Neuronal stem cell (in vitro differentiated cells): ENCODE measurements around the gene CGB7.
"Not testable (repeated sequence)": the region's sequence is repeated elsewhere in the genome, so short reads cannot be mapped to it uniquely, and the experiment has no call there.

Experiments
- DNase-seq: peaks from one replicate; pipeline ENCODE4 v3.0.0-alpha.2; 2013; ENCODE audit warnings: low spot score
- H2AFZ ChIP-seq: one replicate; pipeline ENCODE4 v1.6.1; 2013; ENCODE audit warnings: mild to moderate bottlenecking, low read length, inconsistent platforms
- H2AK5ac ChIP-seq: 2 replicates; pipeline ENCODE4 v1.6.1; 2013; ENCODE audit warnings: low read depth, mild to moderate bottlenecking, inconsistent platforms, low read length, moderate library complexity, mixed read lengths
- H2BK120ac ChIP-seq: 2 replicates; pipeline ENCODE4 v1.6.1; 2013; ENCODE audit warnings: low read depth, mild to moderate bottlenecking, inconsistent platforms, low read length, moderate library complexity, mixed read lengths
- H2BK12ac ChIP-seq: one replicate; pipeline ENCODE4 v1.6.1; 2013; ENCODE audit warnings: low read length, inconsistent platforms
- H2BK15ac ChIP-seq: 2 replicates; pipeline ENCODE4 v1.6.1; 2013; ENCODE audit warnings: mild to moderate bottlenecking, low read length, inconsistent platforms, mixed read lengths
- H2BK5ac ChIP-seq: one replicate; pipeline ENCODE4 v1.6.1; 2013; ENCODE audit warnings: inconsistent platforms, mild to moderate bottlenecking, low read length, moderate library complexity
- H3K14ac ChIP-seq: one replicate; pipeline ENCODE4 v1.6.1; 2013; ENCODE audit warnings: low read length, inconsistent platforms
- H3K18ac ChIP-seq: 2 replicates; pipeline ENCODE4 v1.6.1; 2013; ENCODE audit warnings: low read length, inconsistent platforms
- H3K23ac ChIP-seq: 2 replicates; pipeline ENCODE4 v1.6.1; 2013; ENCODE audit warnings: low read depth, mild to moderate bottlenecking, mixed read lengths, low read length, inconsistent platforms; ENCODE audit not compliant: poor library complexity
- H3K27ac ChIP-seq: replicated peaks from 3 replicates; pipeline ENCODE4 v1.5.1; 2013; ENCODE audit warnings: low read length, inconsistent platforms
- H3K27me3 ChIP-seq, 3 experiments: 2 replicates each; pipeline ENCODE4 v1.6.1; 2013; ENCODE audit warnings: low read length in 3 of 3, mild to moderate bottlenecking in 2 of 3, inconsistent platforms in 1 of 3, low read depth in 1 of 3, mixed read lengths in 1 of 3, moderate library complexity in 1 of 3; ENCODE audit not compliant: control insufficient read depth in 3 of 3, insufficient read depth in 3 of 3
- H3K36me3 ChIP-seq, 2 donors: replicated peaks in 1 of 2; 2 replicates each; pipeline ENCODE4 v1.6.1; 2013; ENCODE audit warnings: low read length in 2 of 2; ENCODE audit not compliant: control insufficient read depth in 2 of 2, insufficient read depth in 2 of 2
- H3K4ac ChIP-seq: 2 replicates; pipeline ENCODE4 v1.6.1; 2013; ENCODE audit warnings: inconsistent platforms, mild to moderate bottlenecking, low read length, moderate library complexity
- H3K4me1 ChIP-seq, 2 donors: 1 replicate in 1 of 2; 2 replicates in 1 of 2; pipeline ENCODE4 v1.6.1; 2013; ENCODE audit warnings: low read length in 2 of 2, low read depth in 1 of 2; ENCODE audit not compliant: control insufficient read depth in 2 of 2, insufficient read depth in 1 of 2
- H3K4me2 ChIP-seq: one replicate; pipeline ENCODE4 v1.6.1; 2013; ENCODE audit warnings: mild to moderate bottlenecking, low read length, inconsistent platforms; ENCODE audit not compliant: insufficient read depth, poor library complexity, severe bottlenecking
- H3K4me3 ChIP-seq, 2 donors: 2 replicates each; pipeline ENCODE4 v1.5.1; 2013; ENCODE audit warnings: low read length in 2 of 2, mild to moderate bottlenecking in 2 of 2, inconsistent platforms in 1 of 2, moderate library complexity in 1 of 2
- H3K79me1 ChIP-seq: one replicate; pipeline ENCODE4 v1.6.1; 2013; ENCODE audit warnings: low read depth, mild to moderate bottlenecking, inconsistent platforms, low read length, moderate library complexity
- H3K9ac ChIP-seq: one replicate; pipeline ENCODE4 v1.6.1; 2013; ENCODE audit warnings: mild to moderate bottlenecking, low read depth, low read length, inconsistent platforms; ENCODE audit not compliant: poor library complexity
- H3K9me3 ChIP-seq, 2 donors: replicated peaks in 1 of 2; 2 replicates each; pipeline versions ENCODE3 to v1.6.1; 2013; ENCODE audit warnings: low read length in 2 of 2, mild to moderate bottlenecking in 2 of 2, inconsistent platforms in 1 of 2, low read depth in 1 of 2, mixed read lengths in 1 of 2, moderate library complexity in 1 of 2; ENCODE audit not compliant: control insufficient read depth in 2 of 2, insufficient read depth in 1 of 2
- H4K8ac ChIP-seq: one replicate; pipeline ENCODE4 v1.6.1; 2013; ENCODE audit warnings: low read depth, mild to moderate bottlenecking, inconsistent platforms, low read length, moderate library complexity
- H4K91ac ChIP-seq: one replicate; pipeline ENCODE4 v1.6.1; 2013; ENCODE audit warnings: low read length, low read depth, mild to moderate bottlenecking, inconsistent platforms; ENCODE audit not compliant: poor library complexity
- WGBS, 2 donors: extraction: QIAGEN DNeasy Blood & Tissue Kit; methylation state at CpG; one replicate each; pipeline ENCODE4 v1.1.7; 2013; ENCODE audit warnings: missing lambda C conversion rate in 2 of 2, mixed read lengths in 1 of 2; ENCODE audit not compliant: insufficient read length in 2 of 2, insufficient replicate concordance in 1 of 2; ENCODE audit errors: extremely low coverage in 2 of 2; 5-methylcytosine and 5-hydroxymethylcytosine counted together

The CGB7 gene

GRCh38 chr19:49058562-49058961 is 1.0 kb upstream of the CGB7 start:
- DNase-seq = no peak
- H3K36me3 ChIP-seq = no peaks in the 10 kb centered on the region
- H3K79me1 ChIP-seq = no peaks in the 10 kb centered on the region
- no peak overlapping the region for H3K4me3 ChIP-seq
- no peak overlapping the region for H4K8ac ChIP-seq
- H3K9me3 ChIP-seq = no peaks in the 10 kb centered on the region
- H2AFZ ChIP-seq = no peak overlapping the region
- H3K14ac ChIP-seq = no peak overlapping the region
- H3K4ac ChIP-seq = no peak overlapping the region
- peak overlapping the region; percentile 37 for H2BK15ac ChIP-seq
- no peak overlapping the region for H2BK5ac ChIP-seq
- H2BK12ac ChIP-seq = no peak overlapping the region
- H3K23ac ChIP-seq = no peak overlapping the region
- peaks cover 9 to 17% of the 10 kb centered on the region in 2 donors for H3K4me1 ChIP-seq
- no peak overlapping the region for H4K91ac ChIP-seq
- H3K9ac ChIP-seq = no peak overlapping the region
- WGBS, 2 donors = no CpG with 5 or more reads among the region's 10 CpGs
- H3K27ac ChIP-seq = no peak overlapping the region
- no peak overlapping the region for H2BK120ac ChIP-seq
- H3K27me3 ChIP-seq = peaks cover 8 to 72% (median 39%) of the 10 kb centered on the region in 3 experiments
- H2AK5ac ChIP-seq = peak overlapping the region; percentile 46
- H3K18ac ChIP-seq = peak overlapping the region; percentile 76
- H3K4me2 ChIP-seq = no peak overlapping the region

GRCh38 chr19:49056902-49057596 is 500 bp downstream of the CGB7 start:
- DNase-seq, H3K14ac ChIP-seq, H2BK120ac ChIP-seq, H3K36me3 ChIP-seq, H3K27ac ChIP-seq, H2AK5ac ChIP-seq, H2BK15ac ChIP-seq, H3K23ac ChIP-seq, H4K91ac ChIP-seq, H3K9me3 ChIP-seq, H4K8ac ChIP-seq, H3K79me1 ChIP-seq, H3K4ac ChIP-seq: not testable (repeated sequence)
- Histone ChIP-seq H3K4me3 (peak overlapping the region; percentile 49 to 76), H3K27me3 (peaks cover 8 to 69% (median 39%) of the 10 kb centered on the region in 3 experiments), H2AFZ (peak overlapping the region; percentile 98), H3K4me2 (peak overlapping the region; percentile 97), H3K18ac (peak overlapping the region; percentile 91), H2BK12ac (peak overlapping the region; percentile 84), H3K9ac (peak overlapping the region; percentile 50), H3K4me1 (peaks cover 9 to 17% of the 10 kb centered on the region in 2 donors), H2BK5ac (peak overlapping the region; percentile 39)
- WGBS, 2 donors = no CpG with 5 or more reads among the region's 34 CpGs

DNA sequence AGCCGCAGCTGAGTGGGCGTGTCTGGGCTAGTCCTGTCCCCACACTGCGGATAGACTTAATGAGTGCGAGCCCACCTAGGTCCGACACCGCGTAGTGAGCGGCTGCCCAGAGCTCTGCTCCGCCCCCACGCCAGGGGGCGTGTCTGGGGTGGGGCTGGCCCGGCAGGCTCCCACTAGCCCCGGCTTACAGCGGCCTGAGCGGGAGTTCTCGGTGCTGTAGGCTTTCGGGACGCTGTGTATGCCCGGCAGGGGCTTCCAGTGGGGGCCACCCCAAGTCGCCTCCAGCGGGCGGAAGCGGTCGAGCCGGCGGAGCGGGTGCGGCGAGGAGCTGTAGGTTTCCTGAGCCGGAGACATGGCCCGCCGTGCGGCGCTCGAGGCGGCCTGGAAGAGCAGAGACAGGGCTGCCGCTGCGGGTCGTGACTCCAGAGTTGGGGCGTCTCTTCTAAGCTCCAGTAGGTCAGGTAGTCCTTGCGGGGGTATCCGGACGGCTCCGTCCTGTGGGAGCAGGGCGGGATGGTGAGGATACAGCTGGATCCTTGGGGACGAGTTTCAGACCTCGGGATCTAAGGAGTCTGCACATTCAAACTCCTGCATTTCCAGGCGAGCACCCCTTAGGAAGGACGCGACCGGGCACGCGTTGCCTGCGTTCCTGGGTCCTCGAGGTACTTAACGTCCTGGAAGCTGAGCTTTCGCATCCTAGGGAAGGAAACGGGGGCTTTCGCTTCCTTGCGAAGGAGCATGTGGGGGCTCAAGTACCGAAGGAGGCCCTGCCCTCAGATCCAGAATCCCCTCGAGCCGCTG is 1.2 kb downstream of the CGB7 start:
- WGBS, 2 donors = no CpG with 5 or more reads among the region's 63 CpGs
- H3K14ac ChIP-seq = peak overlapping the region; percentile 31

More for the DNA sequence above, 1.2 kb downstream of the CGB7 start:
- Histone ChIP-seq H3K79me1 (no peaks in the 10 kb centered on the region), H3K27me3 (peaks cover 8 to 62% (median 39%) of the 10 kb centered on the region in 3 experiments), H3K9me3 (no peaks in the 10 kb centered on the region), H3K18ac (peak overlapping the region; percentile 95), H2BK12ac (peak overlapping the region; percentile 84), H3K23ac (peak overlapping the region; percentile 85), H3K4ac (no peak overlapping the region), H2BK15ac (peak overlapping the region; percentile 81), H3K4me2 (peak overlapping the region; percentile 97), H4K91ac (no peak overlapping the region), H4K8ac (no peak overlapping the region), H3K4me3 (peak overlapping the region; percentile 49 to 76), H2AK5ac (no peak overlapping the region), H3K27ac (no peak overlapping the region), H3K4me1 (peaks cover 9 to 17% of the 10 kb centered on the region in 2 donors), H2BK5ac (no peak overlapping the region), H3K9ac (peak overlapping the region; percentile 50), H3K36me3 (no peaks in the 10 kb centered on the region), H2AFZ (peak overlapping the region; percentile 98), H2BK120ac (no peak overlapping the region)
- peak; percentile 65 for DNase-seq
